A549 (cell line): ENCODE data around the gene FAM171A1.

Experiments
- CHD2 ChIP-seq: fragments of 150-350 bp; IDR thresholded peaks from 2 replicates; pipeline ENCODE4 v1.6.1; 2014; ENCODE audit warnings: low read length; ENCODE audit not compliant: partially characterized antibody
- MAFK ChIP-seq: fragments of 450-650 bp; IDR thresholded peaks from 2 replicates; pipeline ENCODE4 v1.6.1; 2014; ENCODE audit not compliant: partially characterized antibody
- MYC ChIP-seq: IDR thresholded peaks from 2 replicates; pipeline ENCODE4 v1.6.1; 2012; ENCODE audit warnings: mild to moderate bottlenecking, inconsistent platforms, low read length, improper control_type of control experiment, borderline replicate concordance
- POLR2A ChIP-seq: IDR thresholded peaks from 2 replicates; pipeline ENCODE4 v1.6.1; 2012; ENCODE audit warnings: mild to moderate bottlenecking, low read length
- POLR2AphosphoS2 ChIP-seq: conservative IDR thresholded peaks from 2 replicates; pipeline ENCODE4 v1.6.1; 2012; ENCODE audit warnings: low read length, improper control_type of control experiment, inconsistent platforms
- RFX5 ChIP-seq: fragments of 450-650 bp; IDR thresholded peaks from 2 replicates; pipeline ENCODE4 v1.7.1; 2014; ENCODE audit warnings: antibody characterized with exemption, mild to moderate bottlenecking, moderate library complexity
- USF2 ChIP-seq: fragments of 450-650 bp; IDR thresholded peaks from 2 replicates; pipeline ENCODE4 v1.6.1; 2014; ENCODE audit warnings: antibody characterized with exemption
- TF ChIP-seq, protein P1 (sequence below): fragments of >200 bp; sonication (Bioruptor Twin); formaldehyde crosslinking; IDR thresholded peaks from 3 replicates; pipeline ENCODE4 v1.5.1; 2016

DNA sequence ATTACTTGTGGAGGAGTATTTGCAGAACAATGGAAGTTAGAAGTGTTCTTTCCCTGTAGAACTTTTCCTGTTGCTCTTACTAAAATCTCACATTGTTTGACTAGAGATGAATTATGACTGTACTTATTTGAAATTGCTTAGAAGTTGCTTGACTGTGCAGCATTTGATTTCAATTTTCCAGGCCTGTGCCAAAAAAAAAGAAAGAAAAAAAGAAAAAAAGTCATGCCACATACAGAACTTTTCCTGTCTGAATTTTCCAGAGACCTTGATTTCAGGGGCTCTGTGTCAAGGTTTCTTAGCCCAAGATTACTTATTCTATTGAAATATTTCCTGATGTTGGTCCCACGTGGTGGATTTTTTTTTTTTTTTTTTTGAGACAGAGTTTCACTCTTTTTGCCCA is 3.5 kb upstream of the FAM171A1 start:
- TF ChIP-seq CHD2 (no peak), RFX5 (no peak), MYC (no peak), MAFK (no peak), POLR2AphosphoS2 (no peak), USF2 (no peak), POLR2A (no peak)
- TF ChIP-seq, protein P1, sequence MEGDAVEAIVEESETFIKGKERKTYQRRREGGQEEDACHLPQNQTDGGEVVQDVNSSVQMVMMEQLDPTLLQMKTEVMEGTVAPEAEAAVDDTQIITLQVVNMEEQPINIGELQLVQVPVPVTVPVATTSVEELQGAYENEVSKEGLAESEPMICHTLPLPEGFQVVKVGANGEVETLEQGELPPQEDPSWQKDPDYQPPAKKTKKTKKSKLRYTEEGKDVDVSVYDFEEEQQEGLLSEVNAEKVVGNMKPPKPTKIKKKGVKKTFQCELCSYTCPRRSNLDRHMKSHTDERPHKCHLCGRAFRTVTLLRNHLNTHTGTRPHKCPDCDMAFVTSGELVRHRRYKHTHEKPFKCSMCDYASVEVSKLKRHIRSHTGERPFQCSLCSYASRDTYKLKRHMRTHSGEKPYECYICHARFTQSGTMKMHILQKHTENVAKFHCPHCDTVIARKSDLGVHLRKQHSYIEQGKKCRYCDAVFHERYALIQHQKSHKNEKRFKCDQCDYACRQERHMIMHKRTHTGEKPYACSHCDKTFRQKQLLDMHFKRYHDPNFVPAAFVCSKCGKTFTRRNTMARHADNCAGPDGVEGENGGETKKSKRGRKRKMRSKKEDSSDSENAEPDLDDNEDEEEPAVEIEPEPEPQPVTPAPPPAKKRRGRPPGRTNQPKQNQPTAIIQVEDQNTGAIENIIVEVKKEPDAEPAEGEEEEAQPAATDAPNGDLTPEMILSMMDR: no peak
